ENCODE results near the gene GRM7. TPM values are rescaled to one million over a fixed set of nuclear protein-coding genes. Genes with fewer than 3 reads are reported as not detected.

Gene GRM7
- total RNA-seq, 1 experiment from 2014 or later = 0.28 TPM

GRCh38 chr3:6827453-6827852 lies 33.5 kb upstream of the GRM7 start:
- Histone ChIP-seq H4K20me1 (ENCODE audit: control insufficient read depth, insufficient read depth, insufficient read length) (no peaks in the 10 kb centered on the region), H2BK20ac (ENCODE audit: low read depth, low read length, poor library complexity, severe bottlenecking) (no peak overlapping the region), H3K27ac (ENCODE audit: insufficient read length, low read depth, low read length) (no peak overlapping the region), H3T11ph (ENCODE audit: low read length) (no peak overlapping the region), H3K4ac (ENCODE audit: low read depth, low read length) (no peak overlapping the region), H3K23me2 (ENCODE audit: insufficient read length, low read depth, low read length, poor library complexity, severe bottlenecking) (no peaks in the 10 kb centered on the region), H2BK15ac (ENCODE audit: low read depth, low read length) (no peak overlapping the region), H4K5ac (ENCODE audit: insufficient read length, low read depth, low read length) (no peak overlapping the region), H3K79me1 (ENCODE audit: insufficient read depth, low read depth, low read length, poor library complexity, severe bottlenecking) (no peaks in the 10 kb centered on the region), H3K14ac (ENCODE audit: insufficient read depth, low read length) (no peak overlapping the region), H3K23ac (ENCODE audit: insufficient read length, low read depth, low read length) (no peak overlapping the region), H3K18ac (ENCODE audit: insufficient read length, low read depth, low read length) (no peak overlapping the region), H3K9ac (ENCODE audit: extremely low read depth, insufficient read length, low read length) (no peak overlapping the region), H2BK12ac (ENCODE audit: insufficient read length, low read depth, low read length) (no peak overlapping the region), H2AK5ac (ENCODE audit: insufficient read length, low read length) (no peak overlapping the region), H3K9me3 (ENCODE audit: control insufficient read depth, low read depth, low read length) (no peaks in the 10 kb centered on the region), H2AFZ (ENCODE audit: low read length) (no peak overlapping the region), H3K56ac (ENCODE audit: insufficient read length, low read depth, low read length) (no peak overlapping the region), H3K79me2 (ENCODE audit: insufficient read depth, low read length) (no peaks in the 10 kb centered on the region), H4K91ac (ENCODE audit: insufficient read length, low read depth, low read length) (no peak overlapping the region), H3K27me3 (ENCODE audit: insufficient read depth, low read length) (no peaks in the 10 kb centered on the region), H4K8ac (replicated peaks; ENCODE audit: insufficient read length, low read depth, low read length) (no peak overlapping the region), H3K4me2 (ENCODE audit: insufficient read depth, insufficient read length, low read length) (no peak overlapping the region), H2BK120ac (ENCODE audit: low read depth, low read length, poor library complexity, severe bottlenecking) (no peak overlapping the region), H3K4me1 (ENCODE audit: insufficient read depth, low read length) (no peaks in the 10 kb centered on the region), H2BK5ac (ENCODE audit: insufficient read length, low read length) (no peak overlapping the region)
- H3K4me3 Mint-ChIP-seq = no peak overlapping the region
- no peak for TF ChIP-seq CTCF (conservative IDR thresholded peaks at IDR 0.05)
- no peaks in the 10 kb centered on the region for H3K36me3 Mint-ChIP-seq (ENCODE audit: insufficient read depth in 1 of 3, low read depth in 3 of 3)
- 91% methylated on average over 1 of the region's 6 CpGs for WGBS (ENCODE audit: extremely low coverage, insufficient read length, low lambda C conversion rate)
- H3K4me1 Mint-ChIP-seq = peaks cover 3% of the 10 kb centered on the region in 2 experiments; a peak in 3 of 4 replicates
- H3K9me3 Mint-ChIP-seq = peaks cover 0 to 3% of the 10 kb centered on the region in 2 experiments; a peak in 1 of 5 replicates
- no peaks in the 10 kb centered on the region for H3K27me3 Mint-ChIP-seq (ENCODE audit: low read depth)
- no peak overlapping the region for H3K27ac Mint-ChIP-seq
- DNase-seq = no peak
